GM12801 (cell line): ENCODE results near the gene FAP.

Source experiments
- CTCF ChIP-seq: IDR thresholded peaks from one replicate; pipeline ENCODE4 v1.5.1; 2011; ENCODE audit warnings: control low read depth; ENCODE audit not compliant: insufficient read length; ENCODE audit errors: extremely low read depth

FAP gene

DNA sequence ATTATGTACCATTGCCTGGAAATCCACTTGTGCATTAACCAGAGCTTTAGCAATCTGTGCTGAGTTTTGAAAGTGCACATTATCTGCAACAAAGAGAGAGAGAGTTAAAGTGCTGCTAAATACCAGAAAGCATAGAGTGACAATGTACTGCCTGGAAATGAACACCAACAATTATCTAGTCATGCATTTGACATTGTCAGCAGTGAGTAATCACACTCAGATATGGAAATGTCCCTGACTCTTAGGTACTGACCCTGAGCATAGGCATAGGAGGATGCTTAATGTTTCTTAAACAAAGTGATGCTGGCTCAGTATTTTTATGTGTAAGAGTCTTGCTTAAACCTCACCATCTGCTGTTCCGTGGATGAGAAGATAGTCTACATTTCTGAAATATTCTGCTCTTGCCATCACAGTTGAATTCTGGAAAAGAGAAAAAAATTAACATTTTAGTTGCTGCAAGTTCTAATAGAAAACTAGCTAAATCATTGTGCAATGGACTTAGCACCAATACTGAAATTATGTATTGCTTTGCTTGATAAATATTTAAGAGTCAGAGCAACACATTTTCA, 70.4 kb downstream of the FAP start:
- no peak for TF ChIP-seq CTCF

DNA sequence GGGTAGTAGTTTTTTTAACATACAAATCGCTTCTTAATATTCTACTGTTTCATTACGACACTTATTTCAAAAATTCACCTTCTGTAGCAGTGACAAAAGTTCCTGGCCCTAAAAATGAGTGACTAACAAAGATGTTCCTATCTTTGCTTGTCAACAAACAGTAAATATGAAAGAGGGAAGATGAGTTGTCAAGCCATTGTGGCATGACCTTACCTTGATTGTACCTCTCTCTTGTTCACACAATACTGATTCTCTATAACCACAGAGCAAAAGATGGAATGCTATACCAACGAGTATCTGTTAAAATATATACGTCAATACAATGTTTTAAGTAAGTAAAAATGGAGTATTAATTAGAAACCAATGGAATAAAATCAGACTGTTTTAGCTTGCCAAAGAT, 76.5 kb downstream of the FAP start:
- no peak for TF ChIP-seq CTCF

DNA sequence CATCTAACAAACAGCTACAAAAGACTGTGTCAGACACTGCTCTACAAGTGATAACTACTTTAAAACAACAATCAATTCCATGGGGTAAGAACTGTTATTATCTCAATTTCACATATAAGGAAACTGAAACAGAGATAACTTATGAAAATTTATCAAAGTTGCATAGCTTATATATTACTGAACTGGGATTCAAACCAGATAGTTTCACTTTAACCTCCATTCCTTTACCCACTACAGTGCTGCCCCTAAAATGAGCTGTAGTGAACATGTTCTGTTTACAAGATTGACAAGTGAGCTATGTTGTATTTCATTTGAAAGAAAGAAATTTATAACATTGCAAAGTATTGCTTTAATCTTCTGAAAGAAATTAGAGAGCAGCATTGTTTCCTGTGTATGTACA, 77.1 kb downstream of the FAP start:
- no peak for TF ChIP-seq CTCF

GRCh38 chr2:162164802-162165201, 78.4 kb downstream of the FAP start:
- no peak for TF ChIP-seq CTCF

- no peak for TF ChIP-seq CTCF
These were observed 83.8 kb downstream of the FAP start for GRCh38 chr2:162159446-162159845.

- no peak for TF ChIP-seq CTCF
These were observed 87.1 kb downstream of the FAP start for GRCh38 chr2:162156149-162156548.

DNA sequence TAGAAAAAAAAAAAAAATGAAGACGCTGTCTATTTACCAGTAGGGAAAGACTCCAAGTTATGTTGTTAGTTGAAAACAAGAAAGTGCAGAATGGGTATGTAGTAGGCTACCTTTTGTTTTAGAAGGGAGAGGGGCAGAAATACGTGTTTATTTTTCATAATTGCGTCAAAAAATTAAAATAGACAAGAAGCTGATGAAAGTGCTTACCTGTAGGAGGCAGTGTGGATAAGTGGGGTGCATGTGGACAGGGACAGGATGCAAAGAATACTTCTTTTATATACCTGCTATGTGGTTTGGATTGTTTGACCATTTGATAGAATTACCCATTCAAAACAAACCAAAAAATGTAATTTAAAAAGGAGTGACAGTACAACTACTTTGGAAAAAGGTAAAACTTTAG, 88.2 kb downstream of the FAP start:
- TF ChIP-seq CTCF = no peak
